SK-N-SH (cell line): Measurements from ENCODE around the gene IPCEF1. TPM values are rescaled to one million over a fixed set of nuclear protein-coding genes. Genes with fewer than 3 reads are reported as not detected.
"Not testable (repeated sequence)": the region's sequence is repeated elsewhere in the genome, so short reads cannot be mapped to it uniquely, and the experiment has no call there.

Experiments
- CTCF ChIA-PET: fragments of 300-600, 350-600 bp; formaldehyde crosslinking; extraction: SDS; loops from one replicate; lab custom pipeline; 2021; lab: Yijun Ruan, JAX
- POLR2A ChIA-PET: fragments of 350-600 bp; sonication (Branson Sonifier 250); formaldehyde crosslinking; extraction: SDS; loops from one replicate; lab custom pipeline; 2020; ENCODE audit warnings: antibody characterized with exemption, inconsistent platforms; lab: Yijun Ruan, JAX
- DNase-seq: peaks from one replicate; pipeline ENCODE4 v3.0.0; 2012
- H2AFZ ChIP-seq: fragments of 200-600 bp; sonication (generic); 2 replicates; pipeline ENCODE4 v1.8.1; 2016; ENCODE audit warnings: antibody characterized with exemption, mild to moderate bottlenecking, low read depth
- H3F3A ChIP-seq: fragments of 200-600 bp; sonication (generic); replicated peaks from 2 replicates; pipeline ENCODE3; 2016; ENCODE audit warnings: antibody characterized with exemption, mild to moderate bottlenecking; ENCODE audit not compliant: insufficient read depth
- H3K27ac ChIP-seq, 2 experiments: fragments of 200-500 bp in 1 of 2; fragments of 200-600 bp in 1 of 2; sonication (Bioruptor generic) in 1 of 2; sonication (generic), shearing (Covaris generic) in 1 of 2; 2 replicates each; pipeline versions ENCODE4 v1.5.1 to v1.6.1; 2014 to 2016; ENCODE audit warnings: low read depth in 2 of 2, inconsistent platforms in 1 of 2, low read length in 1 of 2, mild to moderate bottlenecking in 1 of 2, mixed read lengths in 1 of 2
- H3K27me3 ChIP-seq: fragments of 200-600 bp; sonication (generic), shearing (Covaris generic); 2 replicates; pipeline ENCODE4 v1.6.1; 2016; ENCODE audit warnings: mixed run types; ENCODE audit not compliant: insufficient read depth
- H3K36me3 ChIP-seq, 2 experiments: fragments of 200-500 bp in 1 of 2; fragments of 200-600 bp in 1 of 2; sonication (Bioruptor generic) in 1 of 2; sonication (generic) in 1 of 2; replicated peaks in 1 of 2; 2 replicates each; pipeline versions ENCODE3 to v1.5.1; 2014 to 2016; ENCODE audit warnings: low read length in 1 of 2, mild to moderate bottlenecking in 1 of 2; ENCODE audit not compliant: insufficient read depth in 2 of 2, control insufficient read depth in 1 of 2
- H3K4me1 ChIP-seq, 2 experiments: fragments of 200-500 bp in 1 of 2; fragments of 200-600 bp in 1 of 2; sonication (Bioruptor generic) in 1 of 2; sonication (generic), shearing (Covaris generic) in 1 of 2; 2 replicates each; pipeline versions ENCODE4 v1.5.1 to v1.6.1; 2014 to 2016; ENCODE audit warnings: low read depth in 1 of 2, low read length in 1 of 2, mixed run types in 1 of 2; ENCODE audit not compliant: insufficient read depth in 2 of 2, control insufficient read depth in 1 of 2
- H3K4me2 ChIP-seq: fragments of 200-600 bp; sonication (generic), shearing (Covaris generic); 2 replicates; pipeline ENCODE4 v1.6.1; 2017; ENCODE audit warnings: mixed run types
- H3K4me3 ChIP-seq, 2 experiments: fragments of 200-500 bp in 1 of 2; fragments of 200-600 bp in 1 of 2; sonication (Bioruptor generic) in 1 of 2; sonication (generic), shearing (Covaris generic) in 1 of 2; 2 replicates each; pipeline versions ENCODE4 v1.5.1 to v1.8.1; 2014 to 2016; ENCODE audit warnings: low read depth in 2 of 2, inconsistent platforms in 1 of 2, low read length in 1 of 2, mild to moderate bottlenecking in 1 of 2, mixed read lengths in 1 of 2, moderate library complexity in 1 of 2
- H3K79me2 ChIP-seq: fragments of 200-600 bp; sonication (generic); 2 replicates; pipeline ENCODE4 v1.8.1; 2017; ENCODE audit warnings: mild to moderate bottlenecking; ENCODE audit not compliant: insufficient read depth
- H3K9ac ChIP-seq: fragments of 200-600 bp; sonication (generic); 2 replicates; pipeline ENCODE4 v1.6.1; 2017; ENCODE audit warnings: mixed run types
- H3K9me2 ChIP-seq: fragments of 200-600 bp; sonication (generic); 2 replicates; pipeline ENCODE4 v1.6.1; 2017; ENCODE audit warnings: mixed run types
- H3K9me3 ChIP-seq: fragments of 200-600 bp; sonication (generic); 2 replicates; pipeline ENCODE4 v1.6.1; 2017; ENCODE audit warnings: mixed run types, mild to moderate bottlenecking, moderate library complexity
- H4K20me1 ChIP-seq: fragments of 200-600 bp; sonication (generic); 2 replicates; pipeline ENCODE4 v1.6.1; 2017; ENCODE audit warnings: mild to moderate bottlenecking, mixed run types; ENCODE audit not compliant: insufficient read depth
- CHD2 ChIP-seq: fragments of 150-350 bp; IDR thresholded peaks from 2 replicates; pipeline ENCODE4 v1.6.1; 2018; ENCODE audit warnings: low read length; ENCODE audit not compliant: partially characterized antibody
- ELF1 ChIP-seq: IDR thresholded peaks from 2 replicates; pipeline ENCODE4 v1.4.0; 2012
- FOXJ3 ChIP-seq: sonication (generic); formaldehyde crosslinking; IDR thresholded peaks from 2 replicates; pipeline ENCODE4 v1.5.1; 2020; ENCODE audit warnings: mild to moderate bottlenecking, missing genetic modification reagents
- GABPA ChIP-seq: IDR thresholded peaks from 2 replicates; pipeline ENCODE4 v1.4.0; 2012; ENCODE audit warnings: low read depth, mild to moderate bottlenecking
- MEF2A ChIP-seq: IDR thresholded peaks from 2 replicates; pipeline ENCODE4 v1.4.0; 2012; ENCODE audit warnings: low read depth, borderline replicate concordance
- NFIC ChIP-seq: IDR thresholded peaks from 2 replicates; pipeline ENCODE4 v1.4.0; 2012; ENCODE audit warnings: borderline replicate concordance
- PBX3 ChIP-seq: IDR thresholded peaks from 2 replicates; pipeline ENCODE4; 2012
- RAD21 ChIP-seq: IDR thresholded peaks from 2 replicates; pipeline ENCODE4 v1.6.1; 2012; ENCODE audit warnings: mild to moderate bottlenecking, low read length
- RCOR1 ChIP-seq: fragments of 150-350 bp; IDR thresholded peaks from 2 replicates; pipeline ENCODE4 v1.6.1; 2017; ENCODE audit warnings: antibody characterized with exemption, low read length
- RFX5 ChIP-seq: IDR thresholded peaks from 2 replicates; pipeline ENCODE4 v1.6.1; 2012; ENCODE audit warnings: mild to moderate bottlenecking, improper control_type of control experiment, low read length
- RXRA ChIP-seq: IDR thresholded peaks from 2 replicates; pipeline ENCODE4 v1.4.0; 2012; ENCODE audit warnings: low read depth, mild to moderate bottlenecking, borderline replicate concordance
- SIN3A ChIP-seq: IDR thresholded peaks from 2 replicates; pipeline ENCODE4 v1.6.1; 2012; ENCODE audit warnings: low read depth, mild to moderate bottlenecking, low read length, moderate library complexity, borderline replicate concordance
- SMC3 ChIP-seq: IDR thresholded peaks from 2 replicates; pipeline ENCODE4 v1.6.1; 2012; ENCODE audit warnings: low read depth, low read length, improper control_type of control experiment
- TEAD4 ChIP-seq: IDR thresholded peaks from 2 replicates; pipeline ENCODE4 v1.4.0; 2012; ENCODE audit warnings: mild to moderate bottlenecking, borderline replicate concordance; ENCODE audit not compliant: insufficient read depth
- YY1 ChIP-seq: IDR thresholded peaks from 2 replicates; pipeline ENCODE4 v1.4.0; 2012; ENCODE audit warnings: low read depth, mild to moderate bottlenecking
- ZBTB33 ChIP-seq: IDR thresholded peaks from 2 replicates; pipeline ENCODE4 v1.4.0; 2012; ENCODE audit warnings: low read depth, borderline replicate concordance
- WGBS: methylation state at CpG from one replicate; pipeline ENCODE4 v1.1.6; 2017; ENCODE audit warnings: low lambda C conversion rate; 5-methylcytosine and 5-hydroxymethylcytosine counted together
- polyA plus RNA-seq, 3 experiments: library from polyadenylated mRNA; depleted of rRNA; stranded (reverse); fragments of >200 nt; gene quantifications; 2 replicates each; pipeline ENCODE4 v1.2.3, GENCODE V29; 2012

The IPCEF1 gene
- polyA plus RNA-seq, 1 of the 3 experiments (the other 2 are of a cell fraction): not detected

- Histone ChIP-seq H2AFZ (no peak overlapping the region), H3K4me1 (no peaks in the 10 kb centered on the region), H3K36me3 (no peaks in the 10 kb centered on the region), H3K27ac (no peak overlapping the region), H3K4me3 (no peak overlapping the region), H3K79me2 (no peaks in the 10 kb centered on the region), H3K27me3 (no peaks in the 10 kb centered on the region), H3F3A (no peaks in the 10 kb centered on the region), H4K20me1 (no peaks in the 10 kb centered on the region), H3K9me3 (no peaks in the 10 kb centered on the region), H3K9me2 (no peaks in the 10 kb centered on the region), H3K9ac (no peak overlapping the region), H3K4me2 (no peak overlapping the region)
- WGBS: 81% methylated on average over 8 of the region's 8 CpGs
- CTCF ChIA-PET: no interaction called here
- TF ChIP-seq YY1: no peak
- TF ChIP-seq SIN3A: no peak
- no peak for TF ChIP-seq NFIC
- no peak for TF ChIP-seq ZBTB33
- no peak for TF ChIP-seq TEAD4
- no peak for TF ChIP-seq GABPA
- no peak for TF ChIP-seq RFX5
- TF ChIP-seq SMC3: no peak
- no peak for TF ChIP-seq MEF2A
- TF ChIP-seq RXRA: no peak
- TF ChIP-seq RAD21: no peak
- no peak for TF ChIP-seq RCOR1
- TF ChIP-seq FOXJ3 (CRISPR knock-in tag): no peak
- TF ChIP-seq CHD2: no peak
- no peak for TF ChIP-seq ELF1
- no peak for TF ChIP-seq PBX3
- POLR2A ChIA-PET: no interaction called here
- DNase-seq: no peak
Observed at GRCh38 chr6:154241581-154241980, 115.0 kb downstream of the IPCEF1 start.

DNA sequence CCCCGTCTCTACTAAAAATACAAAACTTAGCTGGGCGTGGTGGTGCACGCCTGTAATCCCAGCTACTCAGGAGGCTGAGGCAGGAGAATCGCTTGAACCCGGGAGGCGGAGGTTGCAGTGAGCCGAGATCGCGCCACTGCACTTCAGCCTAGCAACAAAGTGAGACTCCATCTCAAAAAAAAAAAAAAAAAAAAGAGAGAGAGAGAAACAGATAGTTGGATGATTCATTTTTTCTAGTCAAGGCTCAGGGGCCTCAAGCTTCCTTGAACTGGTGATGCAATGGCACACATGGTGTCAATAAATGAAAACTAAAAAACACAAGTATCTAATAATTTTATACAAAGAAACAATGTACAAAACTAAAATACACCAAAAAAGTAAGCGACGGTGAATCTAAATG lies 115.5 kb downstream of the IPCEF1 start:
- H3K4me2 ChIP-seq, H3K9me2 ChIP-seq, H3K9ac ChIP-seq, H2AFZ ChIP-seq, H3K9me3 ChIP-seq, H3K36me3 ChIP-seq, H3K4me3 ChIP-seq, H3K79me2 ChIP-seq, H4K20me1 ChIP-seq, H3K27me3 ChIP-seq, H3K4me1 ChIP-seq, CTCF ChIA-PET, H3F3A ChIP-seq, DNase-seq, POLR2A ChIA-PET, H3K27ac ChIP-seq: not testable (repeated sequence)
- WGBS: 89% methylated on average over 11 of the region's 11 CpGs
